NOMO-1 treated with DMSO at 0.1 percent for 48 hours (cell line): ENCODE results near the gene ID1.
"Not testable (repeated sequence)": the region's sequence is repeated elsewhere in the genome, so short reads cannot be mapped to it uniquely, and the experiment has no call there.

Experiments used
- DNase-seq: peaks from one replicate; lab custom pipeline; 2025; ENCODE audit not compliant: unreplicated experiment; lab: John Stamatoyannopoulos, UW

The ID1 gene

GRCh38 chr20:31573555-31574321, 31.4 kb upstream of the ID1 start:
- no peak for DNase-seq

DNA sequence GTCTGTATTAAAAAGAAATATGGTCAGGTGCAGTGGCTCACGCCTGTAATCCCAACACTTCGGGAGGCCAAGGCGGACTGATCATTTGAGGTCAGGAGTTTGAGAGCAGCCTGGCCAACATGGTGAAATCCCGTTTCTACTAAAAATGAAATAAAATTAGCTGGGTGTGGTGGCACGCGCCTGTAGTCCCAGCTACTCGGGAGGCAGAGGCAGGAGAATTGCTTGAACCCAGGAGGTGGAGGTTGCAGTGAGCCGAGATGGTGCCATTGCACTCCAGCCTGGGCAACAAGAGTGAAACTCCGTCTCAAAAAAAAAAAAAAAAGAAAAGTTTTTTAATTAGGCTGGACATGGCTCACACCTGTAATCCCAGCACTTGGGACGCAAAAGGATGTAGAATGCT, 30.1 kb upstream of the ID1 start:
- not testable (repeated sequence) for DNase-seq

DNA sequence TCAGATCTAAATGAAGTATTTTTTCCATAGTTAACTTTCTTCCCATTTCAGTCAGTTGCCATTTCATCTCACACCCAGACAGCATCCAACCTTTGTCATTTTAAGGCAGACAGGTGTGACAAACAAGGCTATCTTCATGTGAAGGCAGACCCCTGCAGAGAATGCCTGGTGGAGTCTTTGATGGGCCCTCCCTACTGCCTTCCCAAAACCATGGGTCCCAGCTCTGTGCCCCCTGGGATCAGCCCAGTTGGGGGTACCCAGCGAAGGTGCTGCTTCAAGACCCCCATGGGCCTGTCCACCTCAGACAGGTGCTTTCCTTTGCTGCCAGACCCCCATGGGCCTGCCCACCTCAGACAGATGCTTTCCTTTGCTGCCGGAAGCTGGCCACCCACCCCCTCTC, 28.3 kb upstream of the ID1 start:
- no peak for DNase-seq

DNA sequence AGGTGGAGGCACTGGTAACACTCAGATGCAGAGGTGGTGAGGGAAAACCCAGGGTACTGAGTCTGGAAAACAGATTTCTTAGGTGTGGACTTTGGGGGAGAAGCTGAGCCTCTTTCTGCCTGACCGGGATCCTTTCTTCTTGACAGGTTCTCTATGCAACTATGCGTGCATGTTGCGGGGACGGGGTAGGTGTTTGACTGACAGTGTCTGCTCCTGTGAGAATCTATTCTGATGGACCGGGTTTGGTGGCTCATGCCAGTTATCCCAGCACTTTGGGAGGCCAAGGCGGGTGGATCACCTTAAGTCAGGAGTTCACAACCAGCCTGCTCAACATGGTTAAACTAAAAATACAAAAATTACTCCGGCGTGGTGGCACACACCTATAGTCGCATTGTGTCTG, 27.9 kb upstream of the ID1 start:
- no peak for DNase-seq

- DNase-seq, result no peak
Measured at GRCh38 chr20:31578448-31579138, 26.5 kb upstream of the ID1 start.

- no peak for DNase-seq
Measured at GRCh38 chr20:31579245-31579644, 25.8 kb upstream of the ID1 start.

DNA sequence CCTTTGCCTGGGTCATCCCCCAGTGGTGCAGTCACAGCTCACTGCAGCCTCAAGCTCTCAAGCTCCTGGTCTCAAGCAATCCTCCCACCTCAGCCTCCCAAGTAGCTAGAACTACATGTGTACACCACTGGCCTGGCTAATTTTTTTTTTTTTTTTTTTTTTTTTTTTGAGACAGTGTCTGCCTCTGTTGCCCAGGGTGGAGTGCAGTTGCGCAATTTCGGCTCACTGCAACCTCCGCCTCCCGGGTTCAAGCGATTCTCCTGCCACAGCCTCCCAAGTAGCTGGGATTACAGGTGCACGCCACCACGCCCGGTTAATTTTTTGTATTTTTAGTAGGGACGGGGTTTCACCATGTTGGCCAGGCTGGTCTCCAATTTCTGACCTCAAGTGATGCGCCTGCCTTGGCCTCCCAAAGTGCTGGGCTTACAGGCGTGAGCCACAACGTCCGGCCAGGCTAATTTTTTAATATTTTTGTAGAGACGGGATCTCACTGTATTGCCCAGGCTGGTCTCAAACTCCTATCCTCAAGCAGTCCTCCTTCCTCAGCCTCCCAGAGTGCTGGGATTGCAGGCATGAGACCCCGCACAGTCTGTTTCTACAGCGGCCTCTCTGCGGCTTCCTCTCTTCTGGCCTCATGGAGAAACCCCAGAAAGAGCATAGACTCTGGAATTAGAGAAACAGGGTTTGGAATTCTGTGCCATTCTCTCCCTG, 25.0 kb upstream of the ID1 start:
- DNase-seq, result not testable (repeated sequence)

GRCh38 chr20:31580706-31581105, 24.4 kb upstream of the ID1 start:
- DNase-seq, result no peak

DNA sequence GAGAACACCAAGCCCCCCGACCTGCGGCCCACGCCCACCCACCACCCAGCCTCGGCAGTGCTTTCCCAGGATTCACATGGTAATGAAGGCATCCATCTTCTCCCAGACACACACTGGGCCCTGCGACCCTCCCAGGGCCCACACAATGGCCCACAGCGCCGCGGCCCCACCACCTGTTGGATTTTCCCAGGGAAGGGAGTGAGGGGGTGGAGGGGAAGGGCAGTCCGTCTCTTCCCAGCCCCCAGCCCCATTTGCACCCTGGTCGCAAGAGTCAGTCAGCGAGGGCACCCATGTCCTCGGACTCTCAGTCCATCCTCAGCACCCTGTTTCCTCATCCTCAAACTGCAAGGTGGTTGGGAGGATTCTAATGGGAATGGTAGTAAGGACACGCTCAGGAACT, 23.7 kb upstream of the ID1 start:
- no peak for DNase-seq

DNA sequence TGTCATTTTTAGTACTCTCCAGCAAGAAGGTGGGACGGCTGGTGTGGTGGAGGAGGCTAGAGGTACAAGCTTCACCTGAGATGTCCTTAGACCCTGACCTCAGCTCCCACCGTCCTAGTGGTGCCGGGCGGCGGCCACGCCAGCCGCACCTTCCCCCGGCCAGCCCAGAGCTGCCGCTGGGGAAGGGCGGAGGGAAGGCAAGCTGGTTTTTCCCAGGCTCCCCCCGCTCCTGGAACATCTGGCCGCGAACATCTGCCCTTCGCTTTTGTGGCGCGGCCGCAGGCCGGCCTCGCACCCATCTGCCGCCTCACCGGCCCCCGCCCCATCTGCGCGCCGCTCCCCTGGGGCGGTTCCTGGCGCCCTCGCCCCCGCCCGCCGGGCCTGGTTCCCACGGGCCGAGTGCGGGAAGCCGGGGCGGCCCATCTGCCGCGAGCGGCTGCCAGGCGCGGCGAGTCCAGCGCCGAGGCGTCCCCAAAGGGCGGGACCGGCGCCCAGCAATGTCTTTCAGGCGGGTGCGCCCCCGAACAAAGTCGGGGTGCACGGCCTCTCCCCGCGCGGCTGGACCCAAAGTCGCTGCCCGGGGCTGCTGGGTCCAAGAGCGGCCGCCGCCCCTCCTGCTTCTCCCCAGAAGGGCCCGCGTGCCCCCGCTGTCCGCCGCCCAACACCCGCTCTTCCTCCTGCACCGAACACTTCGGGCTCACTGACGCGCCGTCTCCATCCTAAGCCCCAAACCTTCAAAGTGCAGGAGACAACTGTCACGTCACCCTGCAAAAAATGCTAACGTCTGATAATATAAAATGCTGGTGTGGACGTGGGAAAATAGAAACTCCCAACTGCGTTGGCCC, 17.3 kb upstream of the ID1 start:
- no peak for DNase-seq

DNA sequence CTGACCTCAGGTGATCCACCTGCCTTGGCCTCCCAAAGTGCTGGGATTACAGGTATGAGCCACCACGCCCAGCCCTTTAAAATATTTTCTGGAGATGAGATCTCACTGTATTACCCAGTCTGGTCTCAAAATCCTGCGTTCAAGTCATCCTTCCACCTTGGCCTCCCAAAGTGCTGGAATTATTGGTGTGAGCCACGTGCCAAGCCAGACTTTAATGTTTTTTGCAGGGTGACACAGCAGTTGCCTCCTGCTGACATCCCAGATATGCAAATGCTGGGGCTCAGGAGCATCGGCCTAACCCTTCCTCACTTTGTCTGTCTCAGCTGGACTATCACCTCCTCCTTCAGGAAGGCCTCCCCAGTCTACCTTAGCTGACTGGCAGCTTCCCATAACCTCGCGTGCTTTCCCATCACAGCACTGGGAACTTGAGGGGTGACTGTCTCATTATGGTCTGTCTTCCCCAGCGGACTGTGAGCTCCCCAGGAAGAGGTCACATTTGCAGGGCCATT, 14.3 kb upstream of the ID1 start:
- no peak for DNase-seq

GRCh38 chr20:31593221-31594001, 11.7 kb upstream of the ID1 start:
- no peak for DNase-seq

GRCh38 chr20:31594002-31594557, 11.0 kb upstream of the ID1 start:
- no peak for DNase-seq

DNA sequence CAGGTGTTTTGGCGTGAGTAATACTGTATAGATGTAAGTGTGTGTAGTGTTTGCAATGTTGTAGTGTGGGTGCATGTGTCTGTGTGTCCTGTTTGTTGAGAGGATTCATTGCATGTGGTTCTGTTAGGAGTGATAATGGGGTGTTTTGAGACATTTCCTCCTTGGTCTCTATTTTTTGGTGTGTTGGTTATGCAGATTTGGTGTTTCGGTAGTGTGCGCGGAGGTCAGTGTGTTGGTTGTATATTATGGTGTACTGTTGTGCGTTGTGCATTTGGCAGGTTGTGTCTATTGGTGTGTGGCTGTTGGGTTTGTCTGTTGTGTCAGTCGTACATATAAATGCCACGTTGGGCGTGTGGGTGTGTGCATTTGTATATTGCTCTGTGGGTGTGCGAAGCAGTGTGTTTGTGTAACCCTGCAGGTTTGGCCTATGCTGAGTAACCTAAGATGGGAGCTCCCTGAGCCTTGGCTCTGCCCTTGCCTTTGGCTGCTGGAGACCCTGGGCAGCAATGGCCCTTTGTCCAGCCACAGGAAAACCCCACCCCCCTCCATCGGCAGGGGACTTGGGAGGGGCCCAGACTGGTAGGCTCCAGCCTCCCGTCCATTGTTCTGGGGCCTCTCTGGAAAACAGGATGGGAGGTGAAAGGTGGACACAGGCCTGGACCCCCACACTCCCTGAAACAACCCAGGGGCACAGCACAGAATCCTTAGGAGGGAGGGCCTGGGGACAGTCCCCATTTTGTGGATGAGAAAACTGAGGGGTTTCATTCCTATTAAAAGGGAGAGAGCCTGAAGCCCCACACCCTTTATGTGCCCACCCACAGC, 10.3 kb upstream of the ID1 start:
- DNase-seq, result no peak

DNA sequence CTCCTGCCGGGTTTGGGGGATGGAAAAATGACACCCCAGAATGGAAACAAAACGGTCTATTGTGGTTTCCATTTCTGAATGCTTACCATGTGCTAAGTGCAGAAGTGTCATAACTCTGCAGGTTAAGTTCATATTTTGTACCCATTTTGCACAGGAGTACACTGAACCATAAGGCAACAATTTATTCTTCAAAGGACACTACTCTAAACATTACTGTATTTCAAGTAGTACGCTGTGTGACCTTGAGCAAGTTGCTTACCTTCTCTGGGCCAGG, 9.8 kb upstream of the ID1 start:
- no peak for DNase-seq

- no peak for DNase-seq
Measured at GRCh38 chr20:31595654-31596411, 9.3 kb upstream of the ID1 start.

GRCh38 chr20:31596412-31596715, 8.7 kb upstream of the ID1 start:
- not testable (repeated sequence) for DNase-seq

DNA sequence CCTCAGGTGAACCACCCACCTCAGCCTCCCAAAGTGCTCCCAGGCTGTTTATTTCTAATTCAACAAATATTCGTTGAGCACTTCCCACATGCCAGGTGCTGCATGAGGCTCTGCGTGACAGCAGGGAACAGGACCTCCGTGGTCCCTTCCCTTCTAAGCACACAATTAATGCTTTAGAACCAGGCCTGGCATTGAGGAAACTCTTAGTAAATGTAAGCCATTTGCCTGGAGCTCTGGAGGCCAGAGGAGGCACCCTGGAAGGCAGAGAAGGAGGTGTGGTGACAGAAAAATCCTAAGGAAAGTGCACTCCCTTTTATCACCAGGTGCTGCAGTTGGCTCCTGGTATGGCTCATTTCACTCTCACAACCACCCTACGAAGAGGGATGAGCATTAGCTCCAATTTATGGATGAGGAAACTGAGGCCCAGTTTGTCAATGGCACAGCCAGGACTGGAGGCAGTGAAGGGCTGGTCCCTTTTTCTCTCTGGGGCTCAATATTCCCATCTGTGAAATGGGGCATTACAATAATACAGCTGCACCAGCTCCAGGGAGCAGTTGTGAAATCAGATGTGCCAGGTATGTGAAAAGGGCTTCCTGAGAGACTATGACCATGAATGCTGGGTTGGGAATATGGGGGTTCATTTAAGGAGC, 8.1 kb upstream of the ID1 start:
- no peak for DNase-seq
